HG02884 (cell line): ENCODE data around the gene FAAH2.
"Not testable (repeated sequence)": the region's sequence is repeated elsewhere in the genome, so short reads cannot be mapped to it uniquely, and the experiment has no call there.

Source experiments
- ATAC-seq: cut with Tn5 transposase; IDR thresholded peaks from one replicate; pipeline ENCODE4 v1.9.1; 2021; ENCODE audit warnings: mild to moderate bottlenecking, moderate library complexity; ENCODE audit not compliant: unreplicated experiment

Gene FAAH2

DNA sequence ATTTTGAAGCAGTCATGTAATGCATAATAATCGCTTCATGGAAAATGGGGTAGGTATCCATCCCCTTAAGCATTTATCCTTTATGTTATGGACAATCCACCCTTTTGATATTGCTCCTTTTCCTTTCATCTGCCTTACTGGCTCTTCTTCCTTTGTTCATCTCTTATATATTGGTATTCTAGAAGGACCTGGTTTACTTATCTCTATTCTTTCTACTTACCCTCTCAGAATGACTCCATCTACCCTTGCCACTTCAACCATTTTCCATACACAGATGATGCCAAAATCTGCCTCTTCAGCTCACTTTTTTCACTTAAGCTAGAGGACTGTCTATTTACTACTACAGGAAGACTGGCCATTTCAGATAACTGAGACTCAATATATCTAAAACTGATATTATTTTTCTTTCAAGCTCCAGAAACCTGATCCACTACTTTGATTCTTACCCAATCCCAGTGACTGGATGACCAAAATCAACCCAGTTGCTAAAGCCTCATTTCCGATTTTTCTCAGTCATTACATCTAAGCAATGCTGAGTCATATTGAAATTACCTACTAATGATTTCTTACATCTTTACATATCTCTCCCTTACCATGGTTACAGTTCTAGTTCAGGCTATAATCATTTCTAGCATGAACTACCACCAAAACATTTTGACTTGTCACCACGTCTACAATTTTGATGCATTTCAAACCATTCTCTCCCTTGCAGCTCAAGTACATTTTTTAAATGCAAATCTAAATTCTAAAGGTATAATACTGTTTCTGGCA, 93.7 kb downstream of the FAAH2 start:
- no peak for ATAC-seq

GRCh38 chrX:57394162-57394561, 107.7 kb downstream of the FAAH2 start:
- ATAC-seq, result not testable (repeated sequence)

GRCh38 chrX:57403191-57403590, 116.7 kb downstream of the FAAH2 start:
- not testable (repeated sequence) for ATAC-seq

DNA sequence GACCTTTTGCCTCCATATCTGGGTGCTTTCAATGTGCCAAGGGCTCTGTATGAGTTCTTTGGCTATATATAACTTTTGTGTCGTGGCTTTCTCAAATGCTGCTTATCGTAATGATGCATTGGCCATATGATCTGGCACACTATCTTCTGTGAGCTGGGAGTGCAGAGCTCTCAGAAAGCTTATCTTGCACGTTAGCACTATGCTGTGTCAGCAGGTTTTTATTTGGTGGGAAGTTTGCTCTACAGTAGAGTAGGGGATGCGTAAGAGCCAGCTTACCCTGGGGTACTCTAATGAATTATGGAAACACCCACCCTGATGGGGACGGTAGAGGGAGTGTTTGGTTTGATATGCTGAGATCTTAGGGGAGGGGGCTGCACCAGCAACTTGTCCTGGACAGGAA, 119.6 kb downstream of the FAAH2 start:
- ATAC-seq, result no peak

DNA sequence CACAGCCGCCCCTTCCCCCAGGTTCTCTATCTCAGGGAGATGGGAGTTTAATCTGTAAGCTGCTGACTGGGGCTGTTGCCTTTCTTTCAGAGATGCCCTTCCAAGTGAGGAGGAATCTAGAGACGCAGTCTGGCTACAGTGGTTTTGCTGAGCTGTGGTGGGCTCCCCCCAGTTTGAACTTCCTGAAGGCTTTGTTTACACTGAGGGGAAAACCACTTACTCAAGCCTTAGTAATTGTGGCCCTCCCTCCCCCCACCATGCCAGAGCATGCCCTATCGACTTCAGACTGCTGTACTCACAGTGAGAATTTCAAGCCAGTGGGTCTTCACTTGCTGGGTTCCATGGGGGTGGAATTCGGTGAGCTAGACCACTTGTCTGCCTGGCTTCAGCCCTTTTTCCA, 131.3 kb downstream of the FAAH2 start:
- ATAC-seq, result no peak

- ATAC-seq, result no peak
Measured at GRCh38 chrX:57422289-57422688, 135.8 kb downstream of the FAAH2 start.

- no peak for ATAC-seq
Measured at GRCh38 chrX:57422790-57423189, 136.3 kb downstream of the FAAH2 start.

DNA sequence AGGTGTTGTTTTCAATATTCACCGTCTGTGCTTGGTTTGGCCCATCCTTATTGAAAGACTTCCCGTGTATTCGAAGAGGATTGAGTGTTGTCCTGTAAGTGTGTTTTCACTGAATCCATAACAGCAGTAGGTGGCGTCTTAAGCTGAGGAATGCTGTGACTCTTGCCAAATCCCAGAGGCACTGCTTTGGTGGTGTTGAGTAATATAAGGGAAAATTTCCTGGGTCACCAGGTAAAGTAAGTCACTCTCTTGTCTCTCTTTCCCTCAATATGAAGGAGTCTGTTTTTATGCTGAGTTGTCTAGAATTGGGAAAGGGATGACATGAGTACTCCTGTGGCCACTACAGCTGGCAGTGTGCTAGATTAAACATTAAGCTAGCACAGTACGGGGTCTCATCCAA, 158.6 kb downstream of the FAAH2 start:
- no peak for ATAC-seq

DNA sequence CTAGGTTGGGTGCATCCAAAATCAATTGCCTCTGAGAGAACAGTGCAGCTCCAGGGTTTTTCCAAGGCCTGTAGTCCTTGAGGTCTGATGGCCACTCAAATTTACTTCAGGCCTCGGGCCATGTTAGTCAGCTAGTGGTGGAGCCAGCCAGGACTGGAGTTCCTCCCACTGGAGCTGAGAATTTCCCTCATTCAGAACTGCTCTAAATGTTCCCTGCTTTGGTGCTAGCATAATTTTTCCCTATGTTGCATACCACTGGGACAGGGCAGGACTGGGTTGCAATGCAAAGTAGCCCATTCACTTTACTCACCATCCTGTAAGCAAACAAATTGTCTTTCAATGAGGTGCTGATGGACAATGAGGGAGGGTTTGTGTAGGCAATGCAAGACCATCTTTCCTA, 159.3 kb downstream of the FAAH2 start:
- ATAC-seq, result no peak

- ATAC-seq, result no peak
Measured at GRCh38 chrX:57447856-57448255, 161.3 kb downstream of the FAAH2 start.

DNA sequence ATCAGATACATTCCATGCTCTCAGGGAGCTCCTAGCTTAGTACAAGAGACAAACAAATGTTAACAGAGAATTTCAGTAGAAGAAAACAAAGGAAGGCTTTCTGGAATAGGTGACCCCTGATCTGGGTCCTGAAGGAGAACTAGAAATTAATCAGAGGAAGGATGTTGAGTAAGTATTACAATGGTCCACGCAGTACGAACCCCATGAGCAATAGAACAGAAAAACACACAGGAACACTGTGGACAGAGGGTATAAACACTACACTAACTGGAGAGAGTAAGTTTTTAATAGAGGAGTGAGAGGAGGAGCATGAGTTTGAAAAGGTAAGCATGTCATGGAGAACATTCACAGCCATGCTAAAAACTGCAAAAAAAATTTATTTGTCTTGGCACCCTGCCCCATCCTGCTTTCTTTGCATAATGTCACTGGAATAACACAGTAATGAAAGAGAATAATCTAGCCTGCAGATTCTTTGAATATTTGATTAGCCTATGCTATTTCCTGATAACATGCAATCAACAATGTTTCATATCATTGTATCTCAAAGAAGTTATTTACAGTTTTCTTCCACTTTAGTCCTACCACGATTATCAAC, 165.0 kb downstream of the FAAH2 start:
- no peak for ATAC-seq

DNA sequence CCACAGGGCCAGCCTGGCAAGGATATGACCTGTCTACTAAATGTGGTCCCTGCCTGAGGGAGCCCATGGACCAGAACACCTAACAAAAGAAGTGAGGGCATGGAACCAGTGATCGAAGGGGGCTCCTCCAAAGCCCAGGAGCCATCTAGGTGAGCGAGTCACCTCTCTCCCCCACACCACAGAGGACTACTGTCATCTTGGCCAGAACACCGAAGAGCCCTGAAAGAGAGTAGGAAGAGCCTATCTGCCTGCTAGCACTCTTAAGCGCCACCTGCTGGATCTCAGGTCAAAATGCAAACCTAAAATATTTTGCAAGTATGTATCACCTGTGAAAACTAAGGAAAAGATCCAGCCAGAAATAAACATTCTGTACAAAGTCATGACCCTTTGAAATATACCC, 167.4 kb downstream of the FAAH2 start:
- peak; percentile 74 for ATAC-seq

DNA sequence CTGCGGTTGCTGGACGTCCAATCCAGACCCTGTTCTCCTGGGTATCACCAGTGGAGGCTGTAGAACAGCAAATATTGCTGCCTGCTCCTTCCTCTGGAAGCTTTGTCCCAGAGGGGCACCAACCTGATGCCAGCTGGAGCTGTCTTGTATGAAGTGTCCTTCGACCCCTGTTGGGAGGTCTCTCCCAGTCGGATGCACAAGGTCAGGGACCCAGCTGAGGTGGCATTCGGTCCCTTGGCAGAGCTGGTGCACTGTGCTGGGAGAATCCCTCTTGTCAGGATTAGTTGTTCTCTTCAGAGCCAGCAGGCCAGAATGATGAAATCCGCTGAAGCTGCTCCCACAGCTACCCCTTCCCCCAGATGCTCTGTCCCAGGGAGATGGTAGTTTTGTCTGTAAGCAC, 195.0 kb downstream of the FAAH2 start:
- no peak for ATAC-seq

DNA sequence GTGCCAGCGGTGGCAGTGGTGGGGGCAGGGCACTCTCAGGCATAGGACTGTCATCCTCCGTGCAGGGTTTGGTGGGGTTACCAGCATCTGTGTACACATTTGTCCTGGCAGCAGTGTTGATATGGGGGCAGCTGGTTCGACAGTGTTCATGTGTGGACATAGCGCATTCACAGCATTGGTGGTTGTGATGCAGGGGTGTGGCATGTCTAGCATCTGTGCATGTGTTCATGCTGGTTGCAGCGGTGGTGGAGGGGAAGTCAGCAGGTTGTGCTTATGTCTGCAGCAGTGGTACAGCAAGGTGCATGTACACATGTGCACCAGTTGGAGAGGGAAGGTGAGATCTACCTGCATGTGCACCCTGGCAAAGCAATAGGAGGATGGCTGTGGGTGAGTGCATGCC, 230.0 kb downstream of the FAAH2 start:
- ATAC-seq, result no peak

- ATAC-seq, result no peak
Measured at GRCh38 chrX:57519578-57520118, 233.1 kb downstream of the FAAH2 start.

DNA sequence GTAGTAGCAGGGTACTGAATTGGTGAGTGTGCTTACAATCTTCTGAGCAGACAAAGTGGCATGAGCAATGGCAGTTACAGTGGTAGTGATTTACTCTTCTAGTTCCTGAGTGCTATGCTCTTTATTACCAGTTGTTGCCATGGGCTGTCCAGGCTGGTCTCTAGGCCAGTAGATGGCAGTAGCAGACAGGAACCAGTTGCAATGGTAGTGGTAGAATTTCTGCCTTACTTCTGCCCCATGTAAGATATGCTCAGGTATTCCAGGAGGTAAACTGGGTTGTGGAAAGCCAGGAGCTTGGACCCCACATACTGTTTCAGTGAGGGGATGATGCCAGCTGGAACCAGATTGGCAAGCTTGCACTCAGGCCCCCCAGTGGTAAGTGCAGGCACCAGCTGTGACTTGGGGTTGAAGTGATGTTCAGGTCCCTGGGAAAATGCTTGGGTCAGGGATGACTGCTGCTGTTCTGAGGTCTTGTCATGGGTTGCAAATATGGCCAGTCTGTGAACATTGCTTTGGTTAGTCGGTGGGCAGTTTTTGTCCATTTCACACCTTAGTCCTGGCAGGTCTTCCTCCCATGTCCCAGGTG, 242.3 kb downstream of the FAAH2 start:
- no peak for ATAC-seq
